Stimulated activated CD8-positive, alpha-beta memory T cell treated with anti-CD3 and anti-CD28 coated beads, Interleukin-15, amount 100 ng/mL, for 48 hours (primary cell): ENCODE data around the gene USO1.
"Not testable (repeated sequence)": the region's sequence is repeated elsewhere in the genome, so short reads cannot be mapped to it uniquely, and the experiment has no call there.

Source experiments
- DNase-seq, 2 donors: peaks; one replicate each; pipeline ENCODE4 v3.0.0-alpha.2; 2020; ENCODE audit warnings: low read depth in 2 of 2

USO1 gene

DNA sequence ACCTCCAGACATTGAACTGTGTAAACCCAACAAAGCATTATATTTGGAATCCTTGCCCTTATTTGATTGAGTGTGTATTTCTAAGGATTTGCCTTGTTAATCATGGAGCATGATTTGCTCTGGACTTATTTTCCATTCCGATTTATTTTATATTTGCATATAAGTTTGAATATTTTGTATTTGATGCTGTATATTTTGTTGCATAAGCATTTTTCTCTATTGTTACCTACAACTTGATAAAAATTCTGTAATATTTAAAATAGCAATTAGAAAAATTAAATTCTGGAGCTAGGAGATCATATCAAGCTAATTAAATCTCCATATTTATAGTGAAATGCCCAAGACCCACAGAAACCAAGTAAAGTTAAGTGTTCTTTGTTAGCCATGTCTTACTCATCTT lies 47.2 kb downstream of the USO1 start:
- DNase-seq = no peak

DNA sequence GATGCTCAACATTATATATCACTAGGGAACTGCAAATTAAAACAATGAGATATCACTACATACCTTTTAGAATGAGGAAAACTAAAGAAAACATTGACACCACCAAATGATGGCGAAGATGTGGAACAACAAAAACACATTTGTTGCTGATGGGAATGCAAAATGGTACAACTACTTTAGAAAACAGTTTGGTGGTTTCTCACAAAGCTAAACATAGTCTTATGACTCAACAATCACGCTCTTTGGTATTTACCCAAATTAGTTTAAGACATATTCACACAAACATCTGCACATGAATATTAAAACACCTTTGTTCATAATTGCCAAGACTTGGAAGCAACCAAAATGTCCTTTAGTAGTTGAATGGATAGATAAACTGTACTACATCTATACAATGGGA lies 53.2 kb downstream of the USO1 start:
- DNase-seq = no peak

GRCh38 chr4:75779105-75779757 lies 54.9 kb downstream of the USO1 start:
- DNase-seq = no peak

DNA sequence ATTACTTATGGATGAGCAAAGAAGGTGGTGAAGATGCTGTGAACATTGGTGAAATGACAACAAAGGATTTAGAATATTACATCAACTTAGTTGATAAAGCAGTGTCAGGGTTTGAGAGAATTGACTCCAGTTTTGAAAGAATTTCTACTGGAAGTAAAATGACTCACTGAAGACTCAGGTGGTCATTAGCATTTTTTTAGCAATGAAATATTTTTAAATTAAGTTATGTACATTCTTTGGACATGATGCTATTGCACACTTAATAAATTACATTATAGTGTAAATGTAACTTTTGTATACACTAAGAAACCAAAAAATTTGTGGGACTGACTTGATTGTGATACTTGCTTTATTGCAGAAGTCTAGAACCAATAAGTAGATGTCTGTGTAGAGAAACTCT lies 56.9 kb downstream of the USO1 start:
- no peak for DNase-seq

GRCh38 chr4:75786526-75786925 lies 62.1 kb downstream of the USO1 start:
- no peak for DNase-seq

DNA sequence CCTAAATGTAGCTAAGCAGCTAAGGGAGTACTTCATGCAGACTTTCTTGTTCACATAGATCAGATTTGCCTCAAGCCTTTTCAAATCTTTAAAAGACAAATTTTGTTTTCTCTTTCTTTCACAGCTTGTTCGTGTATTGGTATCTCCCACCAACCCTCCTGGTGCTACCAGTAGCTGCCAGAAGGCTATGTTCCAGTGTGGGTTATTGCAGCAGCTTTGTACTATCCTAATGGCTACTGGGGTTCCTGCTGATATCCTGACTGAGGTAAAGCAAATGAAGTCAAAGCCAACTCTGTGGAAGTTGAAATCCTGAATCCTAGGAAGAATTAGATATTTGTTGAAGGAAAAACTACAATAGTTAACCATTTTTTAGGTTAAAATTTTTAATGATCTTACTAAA lies 62.6 kb downstream of the USO1 start:
- no peak for DNase-seq

- no peak for DNase-seq
Observed at GRCh38 chr4:75790024-75790423, 65.6 kb downstream of the USO1 start.

DNA sequence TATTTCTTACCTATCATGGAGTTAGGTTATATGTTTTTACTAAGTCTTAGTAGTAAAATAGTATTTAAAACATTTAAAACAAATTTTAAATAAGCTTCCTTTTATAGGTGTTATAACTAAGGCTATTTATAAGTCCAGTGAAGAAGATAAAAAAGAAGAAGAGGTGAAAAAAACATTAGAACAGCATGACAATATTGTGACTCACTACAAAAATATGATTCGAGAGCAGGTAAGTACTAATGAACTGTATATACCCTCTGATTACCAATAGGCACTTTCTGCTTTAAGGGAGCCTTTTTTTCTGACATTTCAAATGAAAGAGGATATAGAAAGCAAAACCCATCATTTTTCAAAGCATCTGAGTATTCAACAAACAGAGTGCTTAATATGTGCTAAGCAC lies 76.6 kb downstream of the USO1 start:
- DNase-seq = no peak

DNA sequence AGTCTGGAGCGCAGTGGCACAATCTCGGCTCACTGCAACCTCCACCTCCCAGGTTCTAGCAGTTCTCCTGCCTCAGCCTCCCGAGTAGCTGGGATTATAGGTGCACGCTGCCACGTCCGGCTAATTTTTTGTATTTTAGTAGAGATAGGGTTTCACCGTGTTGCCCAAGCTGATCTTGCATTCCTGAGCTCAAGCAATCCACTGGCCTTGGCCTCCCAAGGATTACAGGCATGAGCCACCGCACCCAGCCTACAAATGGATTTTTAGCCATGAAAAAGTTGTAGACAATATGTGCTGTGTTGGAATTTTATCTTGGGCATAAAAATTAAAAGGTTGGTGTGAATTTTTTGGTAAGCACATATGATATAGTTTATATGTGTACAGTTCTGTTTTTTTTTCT lies 81.7 kb downstream of the USO1 start:
- not testable (repeated sequence) for DNase-seq

GRCh38 chr4:75817901-75818300 lies 93.5 kb downstream of the USO1 start:
- no peak for DNase-seq

GRCh38 chr4:75819121-75819520 lies 94.7 kb downstream of the USO1 start:
- no peak for DNase-seq

DNA sequence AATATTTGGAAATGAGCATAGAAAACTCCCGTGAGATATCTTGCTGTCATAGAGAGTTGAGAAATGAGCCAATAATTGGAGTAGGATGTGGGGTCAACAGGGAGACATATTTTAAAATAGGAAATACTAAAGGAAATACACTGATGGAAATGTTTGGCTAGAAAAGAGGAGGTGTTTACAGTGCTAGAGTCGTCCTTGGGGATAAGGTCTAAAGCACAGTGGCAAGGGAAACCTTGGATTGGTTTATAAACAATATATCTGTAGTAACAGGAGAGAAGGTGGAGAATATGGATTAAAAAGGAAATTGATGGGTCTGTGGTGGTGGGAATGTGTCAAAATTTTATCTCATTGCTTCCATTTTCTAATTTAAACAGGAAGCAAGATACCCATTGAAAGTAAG lies 95.8 kb downstream of the USO1 start:
- DNase-seq = no peak

GRCh38 chr4:75820676-75821075 lies 96.3 kb downstream of the USO1 start:
- no peak for DNase-seq

- DNase-seq = no peak
Observed at GRCh38 chr4:75821216-75821615, 96.8 kb downstream of the USO1 start.

DNA sequence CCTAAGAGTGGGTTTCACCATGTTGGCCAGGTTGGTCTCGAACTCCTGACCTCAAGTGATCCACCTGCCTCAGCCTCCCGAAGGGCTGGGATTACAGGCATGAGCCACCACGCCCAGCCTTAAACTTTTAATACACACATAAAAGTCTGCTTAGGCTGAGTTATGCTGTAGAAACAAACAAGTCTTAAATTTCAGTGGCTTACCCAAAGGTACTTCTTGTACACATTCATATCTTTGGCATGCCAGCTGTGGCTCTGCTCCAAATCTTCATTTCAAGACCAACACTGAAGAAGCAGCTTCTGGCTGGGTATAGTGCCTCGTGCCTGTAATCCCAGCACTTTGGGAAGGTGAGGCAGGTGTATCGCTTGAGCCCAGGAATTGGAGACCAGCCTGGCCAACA lies 97.6 kb downstream of the USO1 start:
- no peak for DNase-seq

GRCh38 chr4:75822416-75822815 lies 98.0 kb downstream of the USO1 start:
- DNase-seq = no peak

DNA sequence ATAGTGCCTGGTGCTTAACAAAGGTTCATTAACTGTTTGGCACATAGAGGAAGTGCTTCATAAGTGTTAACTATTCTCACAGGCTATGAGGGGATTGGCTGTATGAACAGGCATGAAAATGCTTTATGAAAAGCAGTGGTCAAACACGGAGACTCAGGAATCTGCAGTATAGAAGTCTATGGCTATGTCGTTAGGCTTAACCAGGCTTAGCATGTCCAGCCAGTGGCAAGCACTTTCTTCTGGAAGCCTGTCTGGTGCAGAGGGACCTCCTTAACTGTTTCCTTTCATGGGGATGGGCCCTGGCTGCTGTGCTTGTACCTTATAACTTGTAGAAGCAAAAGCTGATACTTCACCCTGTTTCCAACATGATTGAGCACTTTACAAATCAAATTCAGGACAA lies 99.4 kb downstream of the USO1 start:
- no peak for DNase-seq

DNA sequence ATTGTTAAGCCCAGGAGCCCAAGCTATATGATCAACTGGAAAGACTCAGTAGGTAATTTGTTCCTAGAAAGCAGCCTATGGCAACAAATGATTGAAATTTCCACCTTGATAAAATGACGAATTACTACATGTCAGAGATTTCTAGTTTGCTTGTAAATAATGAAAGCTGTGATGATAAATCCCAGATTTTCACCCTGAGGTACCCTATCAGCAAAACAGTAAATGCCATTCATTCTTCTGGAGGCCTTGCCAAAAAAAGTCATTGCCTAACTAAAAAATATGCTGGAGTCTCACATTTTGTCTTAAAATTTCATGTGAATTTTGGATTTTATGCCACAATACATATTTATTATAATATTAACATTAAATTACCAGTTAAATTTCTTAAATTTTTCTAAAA lies 106.5 kb downstream of the USO1 start:
- DNase-seq = no peak

GRCh38 chr4:75831856-75832405 lies 107.6 kb downstream of the USO1 start:
- no peak for DNase-seq

- DNase-seq = no peak
Observed at GRCh38 chr4:75834095-75834771, 109.9 kb downstream of the USO1 start.

GRCh38 chr4:75834772-75835154 lies 110.4 kb downstream of the USO1 start:
- DNase-seq = no peak

- no peak for DNase-seq
Observed at GRCh38 chr4:75841641-75842520, 117.5 kb downstream of the USO1 start.

GRCh38 chr4:75843596-75843995 lies 119.2 kb downstream of the USO1 start:
- no peak for DNase-seq
